Astrocyte (in vitro differentiated cells and primary cell): ENCODE measurements around the gene KIF18A. TPM values are rescaled to one million over a fixed set of nuclear protein-coding genes. Genes with fewer than 3 reads are reported as not detected.

ENCODE experiments used
- DNase-seq: peaks from one replicate; pipeline ENCODE4 v3.0.0-alpha.2; 2010; ENCODE audit warnings: low read depth
- FAIRE-seq: peaks from 2 replicates; lab custom pipeline; 2011; peaks lifted over from hg19 to GRCh38; lab: Jason Lieb, UNC
- H2AFZ ChIP-seq: 2 replicates; pipeline ENCODE4 v1.6.0; 2012; ENCODE audit warnings: low read depth, low read length, inconsistent platforms
- H3K27ac ChIP-seq: 2 replicates; pipeline ENCODE4 v1.5.1; 2011; ENCODE audit warnings: low read depth, low read length, inconsistent platforms
- H3K27me3 ChIP-seq: 2 replicates; pipeline ENCODE4 v1.6.0; 2011; ENCODE audit warnings: low read length, inconsistent platforms; ENCODE audit not compliant: insufficient read depth
- H3K36me3 ChIP-seq: 2 replicates; pipeline ENCODE4 v1.5.1; 2011; ENCODE audit warnings: low read length, inconsistent platforms; ENCODE audit not compliant: insufficient read depth
- H3K4me1 ChIP-seq: 2 replicates; pipeline ENCODE4 v1.5.1; 2011; ENCODE audit warnings: low read length, inconsistent platforms; ENCODE audit not compliant: insufficient read depth
- H3K4me2 ChIP-seq: 2 replicates; pipeline ENCODE4 v1.6.0; 2012; ENCODE audit warnings: low read length, inconsistent platforms
- H3K4me3 ChIP-seq: 2 replicates; pipeline ENCODE4 v1.5.1; 2011; ENCODE audit warnings: low read depth, mild to moderate bottlenecking, low read length, inconsistent platforms; ENCODE audit not compliant: insufficient read depth
- H3K79me2 ChIP-seq: 2 replicates; pipeline ENCODE4 v1.6.0; 2012; ENCODE audit warnings: mild to moderate bottlenecking, low read length, inconsistent platforms; ENCODE audit not compliant: insufficient read depth
- H3K9ac ChIP-seq: 2 replicates; pipeline ENCODE4 v1.6.0; 2012; ENCODE audit warnings: mild to moderate bottlenecking, low read length, inconsistent platforms
- H3K9me3 ChIP-seq: 2 replicates; pipeline ENCODE4 v1.5.1; 2012; ENCODE audit warnings: low read depth, mild to moderate bottlenecking, low read length, inconsistent platforms; ENCODE audit not compliant: insufficient read depth
- H4K20me1 ChIP-seq: 2 replicates; pipeline ENCODE4 v1.6.0; 2012; ENCODE audit warnings: low read length, inconsistent platforms; ENCODE audit not compliant: insufficient read depth
- H3K27ac Mint-ChIP-seq: one replicate; pipeline ENCODE4 v1.8.0; 2021; ENCODE audit warnings: mild to moderate bottlenecking, mixed read lengths; ENCODE audit not compliant: unreplicated experiment
- H3K27me3 Mint-ChIP-seq: one replicate; pipeline ENCODE4 v1.8.0; 2021; ENCODE audit warnings: low read depth, mixed read lengths; ENCODE audit not compliant: unreplicated experiment
- H3K36me3 Mint-ChIP-seq: one replicate; pipeline ENCODE4 v1.8.0; 2021; ENCODE audit warnings: low read depth, mixed read lengths; ENCODE audit not compliant: unreplicated experiment
- H3K4me1 Mint-ChIP-seq: one replicate; pipeline ENCODE4 v1.8.0; 2021; ENCODE audit warnings: low read depth, mixed read lengths; ENCODE audit not compliant: unreplicated experiment
- H3K4me3 Mint-ChIP-seq: one replicate; pipeline ENCODE4 v1.8.0; 2021; ENCODE audit warnings: mild to moderate bottlenecking, moderate library complexity, mixed read lengths; ENCODE audit not compliant: unreplicated experiment
- H3K9me3 Mint-ChIP-seq: one replicate; pipeline ENCODE4 v1.8.0; 2021; ENCODE audit warnings: mild to moderate bottlenecking, mixed read lengths; ENCODE audit not compliant: unreplicated experiment
- CTCF ChIP-seq: IDR thresholded peaks from 2 replicates; pipeline ENCODE4 v1.5.1; 2011; ENCODE audit warnings: low read depth, mild to moderate bottlenecking, inconsistent platforms, low read length, moderate library complexity; ENCODE audit not compliant: insufficient read depth
- EZH2 ChIP-seq: IDR thresholded peaks from 2 replicates; pipeline ENCODE4 v1.6.1; 2012; ENCODE audit warnings: mild to moderate bottlenecking, low read length, inconsistent platforms; ENCODE audit not compliant: insufficient read depth
- total RNA-seq: library from RNA; stranded (reverse); gene quantifications from 2 replicates; pipeline ENCODE4 v1.2.1, GENCODE V29; 2021

KIF18A gene
- total RNA-seq, 1 donor from 2014 or later: 3.8 TPM

GRCh38 chr11:28058333-28058732 lies 49.6 kb downstream of the KIF18A start:
- H3K4me1 Mint-ChIP-seq: peaks cover 2% of the 10 kb centered on the region
- FAIRE-seq: no peak
- Histone ChIP-seq H3K79me2 (no peaks in the 10 kb centered on the region), H3K9me3 (no peaks in the 10 kb centered on the region), H3K4me3 (no peak overlapping the region), H2AFZ (no peak overlapping the region), H3K9ac (no peak overlapping the region), H3K4me2 (no peak overlapping the region), H3K4me1 (no peaks in the 10 kb centered on the region), H3K27me3 (no peaks in the 10 kb centered on the region), H3K36me3 (no peaks in the 10 kb centered on the region), H4K20me1 (no peaks in the 10 kb centered on the region), H3K27ac (no peak overlapping the region)
- no peaks in the 10 kb centered on the region for H3K9me3 Mint-ChIP-seq
- no peak overlapping the region for H3K27ac Mint-ChIP-seq
- H3K4me3 Mint-ChIP-seq: no peak overlapping the region
- TF ChIP-seq CTCF (no peak), EZH2 (no peak)
- no peaks in the 10 kb centered on the region for H3K36me3 Mint-ChIP-seq
- no peaks in the 10 kb centered on the region for H3K27me3 Mint-ChIP-seq
- peak; percentile 59 for DNase-seq

GRCh38 chr11:28054821-28055220 lies 53.1 kb downstream of the KIF18A start:
- H3K27ac Mint-ChIP-seq: no peak overlapping the region
- H3K4me3 ChIP-seq: no peak overlapping the region
- no peaks in the 10 kb centered on the region for H3K4me1 ChIP-seq
- H2AFZ ChIP-seq: no peak overlapping the region
- H4K20me1 ChIP-seq: no peaks in the 10 kb centered on the region
- H3K4me1 Mint-ChIP-seq: peaks cover 2% of the 10 kb centered on the region
- no peak for FAIRE-seq
- no peaks in the 10 kb centered on the region for H3K27me3 ChIP-seq
- H3K36me3 ChIP-seq: no peaks in the 10 kb centered on the region
- H3K36me3 Mint-ChIP-seq: no peaks in the 10 kb centered on the region
- no peak for TF ChIP-seq CTCF
- TF ChIP-seq EZH2: no peak
- H3K27ac ChIP-seq: no peak overlapping the region
- H3K79me2 ChIP-seq: no peaks in the 10 kb centered on the region
- H3K4me3 Mint-ChIP-seq: no peak overlapping the region
- no peak overlapping the region for H3K4me2 ChIP-seq
- no peak for DNase-seq
- no peaks in the 10 kb centered on the region for H3K27me3 Mint-ChIP-seq
- no peaks in the 10 kb centered on the region for H3K9me3 ChIP-seq
- H3K9ac ChIP-seq: no peak overlapping the region
- no peaks in the 10 kb centered on the region for H3K9me3 Mint-ChIP-seq

GRCh38 chr11:28049338-28050216 lies 58.4 kb downstream of the KIF18A start:
- H2AFZ ChIP-seq: no peak overlapping the region
- Mint-ChIP-seq H3K36me3 (no peaks in the 10 kb centered on the region), H3K27ac (no peak overlapping the region), H3K4me1 (no peaks in the 10 kb centered on the region), H3K4me3 (no peak overlapping the region), H3K9me3 (no peaks in the 10 kb centered on the region), H3K27me3 (no peaks in the 10 kb centered on the region)
- H3K4me1 ChIP-seq: peaks cover 5% of the 10 kb centered on the region
- peak; percentile 65 for DNase-seq
- H3K27me3 ChIP-seq: no peaks in the 10 kb centered on the region
- TF ChIP-seq CTCF: no peak
- no peak for TF ChIP-seq EZH2
- no peak overlapping the region for H3K9ac ChIP-seq
- no peaks in the 10 kb centered on the region for H3K36me3 ChIP-seq
- H4K20me1 ChIP-seq: no peaks in the 10 kb centered on the region
- H3K79me2 ChIP-seq: no peaks in the 10 kb centered on the region
- H3K9me3 ChIP-seq: no peaks in the 10 kb centered on the region
- H3K4me3 ChIP-seq: no peak overlapping the region
- peak overlapping the region; percentile 13 for H3K4me2 ChIP-seq
- H3K27ac ChIP-seq: no peak overlapping the region
- FAIRE-seq: peak; percentile 55
